H1 (cell line): ENCODE results near the gene KCNMA1. TPM values are rescaled to one million over a fixed set of nuclear protein-coding genes. Genes with fewer than 3 reads are reported as not detected.

ENCODE experiments used
- CTCF ChIA-PET: fragments of 300-600 bp; sonication (Branson Sonifier 250); formaldehyde crosslinking; loops from one replicate; lab custom pipeline; 2021; ENCODE audit not compliant: partially characterized antibody; lab: Charles Lee
- POLR2A ChIA-PET: fragments of 300-600 bp; sonication (Branson Sonifier 250); formaldehyde crosslinking; loops from one replicate; lab custom pipeline; 2021; ENCODE audit warnings: inconsistent platforms; ENCODE audit not compliant: partially characterized antibody; lab: Charles Lee
- DNase-seq, 2 experiments: peaks; one replicate each; pipeline versions ENCODE4 v3.0.0 to v3.0.0-alpha.2; 2010 to 2022; ENCODE audit warnings: low spot score in 2 of 2, low read depth in 1 of 2, mixed read lengths in 1 of 2
- FAIRE-seq: peaks from 2 replicates; lab custom pipeline; 2011; peaks lifted over from hg19 to GRCh38; lab: Jason Lieb, UNC
- H2AFZ ChIP-seq: 2 replicates; pipeline ENCODE4 v1.8.1; 2012; ENCODE audit warnings: low read length, inconsistent platforms
- H2AK5ac ChIP-seq: 2 replicates; pipeline ENCODE4 v1.6.1; 2013; ENCODE audit warnings: low read depth, low read length
- H2BK120ac ChIP-seq: replicated peaks from 2 replicates; pipeline ENCODE3; 2013; ENCODE audit warnings: low read depth, low read length, inconsistent platforms
- H2BK12ac ChIP-seq: 2 replicates; pipeline ENCODE4 v1.6.1; 2013; ENCODE audit warnings: low read depth, low read length
- H2BK15ac ChIP-seq: 2 replicates; pipeline ENCODE4 v1.6.1; 2013; ENCODE audit warnings: low read length
- H2BK20ac ChIP-seq: 2 replicates; pipeline ENCODE4 v1.6.1; 2013; ENCODE audit warnings: low read length
- H2BK5ac ChIP-seq: 2 replicates; pipeline ENCODE4 v1.6.1; 2013; ENCODE audit warnings: low read depth, low read length
- H3K14ac ChIP-seq: 2 replicates; pipeline ENCODE4 v1.6.1; 2013; ENCODE audit warnings: inconsistent platforms; ENCODE audit not compliant: insufficient read length
- H3K18ac ChIP-seq: 2 replicates; pipeline ENCODE4 v1.6.1; 2013; ENCODE audit warnings: low read length; ENCODE audit errors: extremely low read depth
- H3K23ac ChIP-seq: 2 replicates; pipeline ENCODE4 v1.6.1; 2013; ENCODE audit warnings: inconsistent platforms; ENCODE audit not compliant: insufficient read length
- H3K23me2 ChIP-seq: 2 replicates; pipeline ENCODE4 v1.6.1; 2013; ENCODE audit warnings: low read depth, low read length
- H3K27ac ChIP-seq: 2 replicates; pipeline ENCODE4 v1.6.1; 2011; ENCODE audit warnings: low read depth, low read length, inconsistent platforms
- H3K27me3 ChIP-seq, 4 experiments: replicated peaks in 1 of 4; 1 replicate in 1 of 4; 2 replicates in 3 of 4; pipeline versions ENCODE4 v1.6.1 to v1.8.1; 2011 to 2013; ENCODE audit warnings: low read length in 3 of 4, mild to moderate bottlenecking in 3 of 4, inconsistent platforms in 2 of 4, mixed read lengths in 2 of 4, moderate library complexity in 1 of 4; ENCODE audit not compliant: control insufficient read depth in 3 of 4, insufficient read depth in 3 of 4; ENCODE audit errors: extremely low read depth in 1 of 4
- H3K36me3 ChIP-seq, 4 experiments: 2 replicates each; pipeline versions ENCODE4 v1.6.1 to v1.8.1; 2011 to 2013; ENCODE audit warnings: mild to moderate bottlenecking in 4 of 4, low read length in 3 of 4, moderate library complexity in 2 of 4, control low read depth in 1 of 4, inconsistent platforms in 1 of 4; ENCODE audit not compliant: insufficient read depth in 4 of 4, control insufficient read depth in 2 of 4
- H3K4ac ChIP-seq: replicated peaks from 2 replicates; pipeline ENCODE3; 2013; ENCODE audit warnings: low read length, low read depth, mixed read lengths, inconsistent platforms; ENCODE audit not compliant: insufficient read length
- H3K4me1 ChIP-seq, 4 experiments: replicated peaks in 1 of 4; 1 replicate in 1 of 4; 2 replicates in 3 of 4; pipeline versions ENCODE4 v1.6.1 to v1.8.1; 2011 to 2013; ENCODE audit warnings: low read length in 3 of 4, inconsistent platforms in 2 of 4, mixed read lengths in 1 of 4; ENCODE audit not compliant: insufficient read depth in 4 of 4, control insufficient read depth in 3 of 4
- H3K4me2 ChIP-seq, 2 experiments: 2 replicates each; pipeline versions ENCODE4 v1.6.1 to v1.8.1; 2011 to 2013; ENCODE audit warnings: low read depth in 2 of 2, low read length in 2 of 2, control low read depth in 1 of 2, inconsistent platforms in 1 of 2, mild to moderate bottlenecking in 1 of 2; ENCODE audit not compliant: insufficient read depth in 1 of 2
- H3K4me3 ChIP-seq, 4 experiments: fragments of 200-600, 300-600 bp in 1 of 4; sonication (generic), shearing (Covaris generic), sonication (Bioruptor Twin) in 1 of 4; 2 replicates each; pipeline versions ENCODE4 v1.5.1 to v1.8.1; 2011 to 2016; ENCODE audit warnings: low read length in 4 of 4, low read depth in 3 of 4, control low read depth in 2 of 4, inconsistent platforms in 2 of 4, mild to moderate bottlenecking in 2 of 4, mixed read lengths in 1 of 4, moderate library complexity in 1 of 4; ENCODE audit not compliant: insufficient read depth in 2 of 4; ENCODE audit errors: extremely low read depth in 1 of 4
- H3K56ac ChIP-seq: replicated peaks from 2 replicates; pipeline ENCODE3; 2013; ENCODE audit warnings: low read depth, mild to moderate bottlenecking, mixed read lengths, low read length, inconsistent platforms; ENCODE audit not compliant: insufficient read length
- H3K79me1 ChIP-seq: 2 replicates; pipeline ENCODE4 v1.6.1; 2013; ENCODE audit warnings: low read depth, low read length, control low read depth
- H3K79me2 ChIP-seq, 2 experiments: 2 replicates each; pipeline versions ENCODE4 v1.6.1 to v1.8.1; 2012 to 2013; ENCODE audit warnings: low read length in 2 of 2, mild to moderate bottlenecking in 2 of 2, inconsistent platforms in 1 of 2; ENCODE audit not compliant: insufficient read depth in 2 of 2, control insufficient read depth in 1 of 2
- H3K9ac ChIP-seq, 4 experiments: replicated peaks in 1 of 4; 1 replicate in 1 of 4; 2 replicates in 3 of 4; pipeline versions ENCODE4 v1.6.1 to v1.8.1; 2011 to 2013; ENCODE audit warnings: low read depth in 3 of 4, low read length in 3 of 4, control low read depth in 2 of 4, mild to moderate bottlenecking in 2 of 4, moderate library complexity in 2 of 4, inconsistent platforms in 1 of 4; ENCODE audit errors: extremely low read depth in 1 of 4
- H3K9me3 ChIP-seq, 2 experiments: 2 replicates each; pipeline versions ENCODE4 v1.6.1 to v1.8.1; 2012 to 2013; ENCODE audit warnings: mild to moderate bottlenecking in 2 of 2, moderate library complexity in 2 of 2, control low read depth in 1 of 2, inconsistent platforms in 1 of 2, low read depth in 1 of 2, low read length in 1 of 2, mixed read lengths in 1 of 2; ENCODE audit not compliant: insufficient read depth in 2 of 2
- H4K20me1 ChIP-seq, 2 experiments: replicated peaks in 1 of 2; 2 replicates each; pipeline versions ENCODE3 to v1.8.1; 2011 to 2013; ENCODE audit warnings: inconsistent platforms in 2 of 2, low read length in 2 of 2, mild to moderate bottlenecking in 1 of 2; ENCODE audit not compliant: insufficient read depth in 2 of 2, control insufficient read depth in 1 of 2
- H4K5ac ChIP-seq: 2 replicates; pipeline ENCODE4 v1.6.1; 2013; ENCODE audit warnings: low read length, low read depth, mixed read lengths, inconsistent platforms; ENCODE audit not compliant: insufficient read length
- H4K8ac ChIP-seq: 2 replicates; pipeline ENCODE4 v1.8.0; 2013; ENCODE audit warnings: mild to moderate bottlenecking, moderate library complexity, low read length, inconsistent platforms; ENCODE audit not compliant: insufficient read depth; ENCODE audit errors: extremely low read depth
- H4K91ac ChIP-seq: replicated peaks from 2 replicates; pipeline ENCODE3; 2013; ENCODE audit warnings: low read length, mixed read lengths, inconsistent platforms; ENCODE audit not compliant: insufficient read length
- ATF3 ChIP-seq: IDR thresholded peaks from 2 replicates; pipeline ENCODE4 v1.6.1; 2011; ENCODE audit warnings: low read depth, mild to moderate bottlenecking, low read length; ENCODE audit not compliant: insufficient read depth
- BRCA1 ChIP-seq: IDR thresholded peaks from 2 replicates; pipeline ENCODE4 v1.6.1; 2012; ENCODE audit warnings: low read depth, low read length, improper control_type of control experiment
- CHD2 ChIP-seq: IDR thresholded peaks from 2 replicates; pipeline ENCODE4 v1.6.1; 2012; ENCODE audit warnings: low read length, improper control_type of control experiment
- KDM4A ChIP-seq: IDR thresholded peaks from one replicate; pipeline ENCODE4 v1.7.1; 2012; ENCODE audit warnings: low read depth, mild to moderate bottlenecking, moderate library complexity, low read length, inconsistent platforms; ENCODE audit not compliant: severe bottlenecking
- KDM5A ChIP-seq: fragments of 200-600 bp; IDR thresholded peaks from 2 replicates; pipeline ENCODE4 v1.7.1; 2012; ENCODE audit warnings: mild to moderate bottlenecking, low read length, inconsistent platforms, mixed read lengths
- POU5F1 ChIP-seq: IDR thresholded peaks from 2 replicates; pipeline ENCODE4 v1.6.1; 2011; ENCODE audit warnings: low read depth, mild to moderate bottlenecking, low read length, moderate library complexity
- RBBP5 ChIP-seq: IDR thresholded peaks from 2 replicates; pipeline ENCODE4 v1.7.1; 2012; ENCODE audit warnings: low read depth, mild to moderate bottlenecking, inconsistent platforms, low read length, moderate library complexity, borderline replicate concordance
- RXRA ChIP-seq: IDR thresholded peaks from 2 replicates; pipeline ENCODE4 v1.6.1; 2011; ENCODE audit warnings: low read depth, mild to moderate bottlenecking, low read length, moderate library complexity; ENCODE audit not compliant: insufficient read depth
- SAP30 ChIP-seq: fragments of 300-600 bp; sonication (generic); IDR thresholded peaks from 2 replicates; pipeline ENCODE4 v1.7.1; 2012; ENCODE audit warnings: low read length, moderate library complexity, mild to moderate bottlenecking, inconsistent platforms; ENCODE audit not compliant: insufficient read depth, insufficient replicate concordance
- SIN3A ChIP-seq, 2 experiments: IDR thresholded peaks in 1 of 2; conservative IDR thresholded peaks in 1 of 2; 2 replicates each; pipeline ENCODE4 v1.6.1; 2011 to 2012; ENCODE audit warnings: low read length in 2 of 2, improper control_type of control experiment in 1 of 2, low read depth in 1 of 2, mild to moderate bottlenecking in 1 of 2
- WGBS, 2 experiments: shearing (Covaris generic) in 1 of 2; methylation state at CpG; one replicate each; pipeline versions ENCODE4 v1.1.6 to v1.1.7; 2013 to 2015; ENCODE audit warnings: low lambda C conversion rate in 2 of 2, mixed read lengths in 2 of 2, inconsistent platforms in 1 of 2, low coverage in 1 of 2, missing lambda C conversion rate in 1 of 2; ENCODE audit not compliant: insufficient replicate concordance in 2 of 2, insufficient coverage in 1 of 2, insufficient read length in 1 of 2; ENCODE audit errors: extremely low coverage in 1 of 2, missing lambda C conversion rate in 1 of 2; 5-methylcytosine and 5-hydroxymethylcytosine counted together
- polyA plus RNA-seq, 7 experiments: library from polyadenylated mRNA; depleted of rRNA in 3 of 7; stranded (reverse) in 5 of 7; unstranded in 2 of 7; fragments of >200 nt in 5 of 7; fragments of 200-250 nt in 2 of 7; gene quantifications; 1 replicate in 5 of 7; 2 replicates in 1 of 7; 4 replicates in 1 of 7; pipeline versions ENCODE4 v1.2.1 to v1.2.3, GENCODE V29; 2011 to 2013; ENCODE audit warnings: missing spikeins in 2 of 7, mixed read lengths in 2 of 7
- total RNA-seq: library from RNA; stranded (reverse); fragmentation: NEBNext Ultra II Directional; extraction: Animal tissue kit (Norgen Biotek cat#: 25700); gene quantifications from 2 replicates; pipeline ENCODE4 v1.2.1, GENCODE V29; 2021

Gene KCNMA1
- total and polyA plus RNA-seq, 2 of the 8 experiments (the other 6 are each of a cell fraction or from before 2014, with no cell fraction given) = 10.2 to 11.1 TPM

- CTCF ChIA-PET = interaction anchor here (0.5 to 1.9 kb wide), 9 partner anchors 9 to 255 kb away, joined by 3 to 8 read pairs (median 3); no protein-coding TSS in a partner anchor
- no peak for TF ChIP-seq BRCA1
- TF ChIP-seq KDM4A = no peak
- no peak for TF ChIP-seq KDM5A
- TF ChIP-seq RBBP5 = no peak
- no peak for TF ChIP-seq SAP30
- no peak for TF ChIP-seq POU5F1
- no peak for TF ChIP-seq CHD2
- no peak for TF ChIP-seq RXRA
- TF ChIP-seq ATF3 = no peak
- no peak for TF ChIP-seq SIN3A (conservative IDR thresholded peaks at IDR 0.05 in 1 of 2, IDR thresholded peaks at IDR 0.05 in 1 of 2; ENCODE audit: low read depth in 1 of 2, low read length in 2 of 2)
Observed at GRCh38 chr10:77422491-77423338, 214.9 kb downstream of the KCNMA1 start.

More at GRCh38 chr10:77422491-77423338, 214.9 kb downstream of the KCNMA1 start:
- Histone ChIP-seq H4K91ac (no peak overlapping the region), H2AK5ac (no peak overlapping the region), H2BK120ac (no peak overlapping the region), H3K4ac (no peak overlapping the region), H4K8ac (no peak overlapping the region), H3K27ac (no peak overlapping the region), H2BK15ac (no peak overlapping the region), H3K18ac (no peak overlapping the region), H3K79me2 (no peaks in the 10 kb centered on the region), H3K79me1 (no peaks in the 10 kb centered on the region), H3K23me2 (peaks cover 3% of the 10 kb centered on the region; the same call in 1 of the 2 replicates), H3K9me3 (no peaks in the 10 kb centered on the region), H3K36me3 (no peaks in the 10 kb centered on the region), H3K23ac (no peak overlapping the region), H3K14ac (no peak overlapping the region), H3K56ac (no peak overlapping the region), H3K4me3 (no peak overlapping the region), H4K5ac (no peak overlapping the region), H3K9ac (no peak overlapping the region), H3K27me3 (no peaks in the 10 kb centered on the region; a peak in 1 of 7 replicates), H4K20me1 (no peaks in the 10 kb centered on the region), H2BK5ac (no peak overlapping the region), H2BK12ac (no peak overlapping the region), H2AFZ (no peak overlapping the region), H2BK20ac (no peak overlapping the region), H3K4me1 (no peaks in the 10 kb centered on the region), H3K4me2 (no peak overlapping the region)
- DNase-seq (no peak), FAIRE-seq (no peak)
- 82% methylated on average over 5 of the region's 5 CpGs; no CpG with 5 or more reads in 1 of the 2 experiments for WGBS, 2 experiments
- POLR2A ChIA-PET = no interaction called here
